Mesothelial cell of epicardium (in vitro differentiated cells): ENCODE results near the gene USH1C. TPM values are rescaled to one million over a fixed set of nuclear protein-coding genes. Genes with fewer than 3 reads are reported as not detected.

ENCODE experiments used
- DNase-seq, 2 experiments: peaks; one replicate each; pipeline ENCODE4 v3.0.0; 2021; ENCODE audit warnings: low spot score in 2 of 2; ENCODE audit not compliant: unreplicated experiment in 2 of 2
- H3K27ac Mint-ChIP-seq: 2 replicates; pipeline ENCODE4 v1.8.0; 2021; ENCODE audit warnings: mixed read lengths
- H3K27me3 Mint-ChIP-seq: 2 replicates; pipeline ENCODE4 v1.8.0; 2021; ENCODE audit warnings: low read depth, mixed read lengths
- H3K36me3 Mint-ChIP-seq: 2 replicates; pipeline ENCODE4 v1.8.0; 2021; ENCODE audit warnings: mixed read lengths
- H3K4me1 Mint-ChIP-seq: 2 replicates; pipeline ENCODE4 v1.8.0; 2021; ENCODE audit warnings: mixed read lengths
- H3K4me3 Mint-ChIP-seq: 2 replicates; pipeline ENCODE4 v1.8.0; 2021; ENCODE audit warnings: mild to moderate bottlenecking, moderate library complexity, mixed read lengths
- H3K9me3 Mint-ChIP-seq: 2 replicates; pipeline ENCODE4 v1.8.0; 2021; ENCODE audit warnings: mixed read lengths
- total RNA-seq: library from RNA; stranded (reverse); gene quantifications from 3 replicates; pipeline ENCODE4 v1.2.1, GENCODE V29; 2021
- TF ChIP-seq, protein P1 (sequence below): fragments of 200-600 bp; sonication (generic); IDR thresholded peaks from one replicate; pipeline ENCODE4 v1.5.0; 2021; ENCODE audit warnings: antibody characterized with exemption; ENCODE audit not compliant: unreplicated experiment

USH1C gene
- total RNA-seq, 1 donor from 2014 or later, result 0.54 TPM

DNA sequence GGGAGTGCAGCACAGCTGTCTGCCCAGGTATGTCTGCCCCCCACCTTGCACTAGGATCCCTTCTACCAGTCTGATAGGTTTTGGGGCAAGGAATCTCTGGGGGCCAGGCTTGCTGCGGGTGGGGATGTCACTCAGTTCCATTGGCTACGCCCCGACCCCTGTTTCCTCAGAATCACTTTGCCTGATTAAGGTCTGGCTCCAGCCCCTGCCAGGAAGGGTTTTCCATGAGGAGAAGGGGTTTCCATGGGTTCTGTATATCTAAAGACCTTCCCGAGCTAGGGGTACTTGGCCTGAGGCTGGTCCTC lies 16.8 kb upstream of the USH1C start:
- Mint-ChIP-seq H3K4me1 (peaks cover 6% of the 10 kb centered on the region), H3K9me3 (no peaks in the 10 kb centered on the region), H3K27me3 (peaks cover 38% of the 10 kb centered on the region), H3K27ac (no peak overlapping the region), H3K4me3 (no peak overlapping the region), H3K36me3 (no peaks in the 10 kb centered on the region)
- no peak for DNase-seq
- TF ChIP-seq, protein P1, sequence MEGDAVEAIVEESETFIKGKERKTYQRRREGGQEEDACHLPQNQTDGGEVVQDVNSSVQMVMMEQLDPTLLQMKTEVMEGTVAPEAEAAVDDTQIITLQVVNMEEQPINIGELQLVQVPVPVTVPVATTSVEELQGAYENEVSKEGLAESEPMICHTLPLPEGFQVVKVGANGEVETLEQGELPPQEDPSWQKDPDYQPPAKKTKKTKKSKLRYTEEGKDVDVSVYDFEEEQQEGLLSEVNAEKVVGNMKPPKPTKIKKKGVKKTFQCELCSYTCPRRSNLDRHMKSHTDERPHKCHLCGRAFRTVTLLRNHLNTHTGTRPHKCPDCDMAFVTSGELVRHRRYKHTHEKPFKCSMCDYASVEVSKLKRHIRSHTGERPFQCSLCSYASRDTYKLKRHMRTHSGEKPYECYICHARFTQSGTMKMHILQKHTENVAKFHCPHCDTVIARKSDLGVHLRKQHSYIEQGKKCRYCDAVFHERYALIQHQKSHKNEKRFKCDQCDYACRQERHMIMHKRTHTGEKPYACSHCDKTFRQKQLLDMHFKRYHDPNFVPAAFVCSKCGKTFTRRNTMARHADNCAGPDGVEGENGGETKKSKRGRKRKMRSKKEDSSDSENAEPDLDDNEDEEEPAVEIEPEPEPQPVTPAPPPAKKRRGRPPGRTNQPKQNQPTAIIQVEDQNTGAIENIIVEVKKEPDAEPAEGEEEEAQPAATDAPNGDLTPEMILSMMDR, result no peak

DNA sequence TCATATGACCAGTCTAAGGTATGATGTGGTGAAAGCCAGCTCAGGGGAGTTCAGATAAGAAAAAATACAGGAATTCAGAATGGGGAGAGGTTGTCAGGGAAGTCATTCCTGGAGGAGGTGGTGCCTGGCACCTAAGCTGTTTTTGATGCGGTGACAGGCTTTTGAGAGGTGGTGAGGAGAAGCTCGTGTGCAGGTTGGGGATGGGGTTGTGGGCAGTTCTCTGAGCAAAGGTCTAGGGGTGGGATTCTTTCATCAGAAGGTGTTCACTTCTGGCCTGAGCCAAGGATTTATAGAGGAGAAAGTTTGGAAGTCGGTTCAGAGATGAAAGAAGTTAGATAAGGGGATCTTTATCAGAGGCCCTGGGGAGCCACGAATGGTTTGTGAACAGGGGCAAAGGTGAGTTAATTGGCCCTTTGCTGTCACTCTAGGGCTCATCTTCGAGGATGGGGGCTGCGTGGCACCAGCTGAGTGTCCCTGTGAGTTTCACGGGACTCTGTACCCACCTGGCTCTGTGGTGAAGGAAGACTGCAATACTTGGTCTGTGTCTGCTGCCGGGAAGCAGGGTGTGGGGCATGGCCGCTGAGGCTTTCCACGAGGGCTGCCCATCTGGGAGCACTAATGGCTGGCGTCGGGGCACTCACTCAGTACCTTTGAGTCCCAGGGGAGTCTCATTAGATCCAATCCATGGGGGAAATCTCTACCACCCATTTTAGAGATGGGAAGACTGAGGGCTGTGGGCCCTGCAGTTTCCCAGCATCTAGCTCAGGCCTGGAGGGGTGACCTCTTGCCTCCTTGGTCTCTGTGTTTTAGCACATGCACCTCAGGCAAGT lies 16.3 kb upstream of the USH1C start:
- H3K36me3 Mint-ChIP-seq, result no peaks in the 10 kb centered on the region
- peak in 1 of 2 experiments; percentile 32 for DNase-seq
- H3K27me3 Mint-ChIP-seq, result peaks cover 41% of the 10 kb centered on the region

DNA sequence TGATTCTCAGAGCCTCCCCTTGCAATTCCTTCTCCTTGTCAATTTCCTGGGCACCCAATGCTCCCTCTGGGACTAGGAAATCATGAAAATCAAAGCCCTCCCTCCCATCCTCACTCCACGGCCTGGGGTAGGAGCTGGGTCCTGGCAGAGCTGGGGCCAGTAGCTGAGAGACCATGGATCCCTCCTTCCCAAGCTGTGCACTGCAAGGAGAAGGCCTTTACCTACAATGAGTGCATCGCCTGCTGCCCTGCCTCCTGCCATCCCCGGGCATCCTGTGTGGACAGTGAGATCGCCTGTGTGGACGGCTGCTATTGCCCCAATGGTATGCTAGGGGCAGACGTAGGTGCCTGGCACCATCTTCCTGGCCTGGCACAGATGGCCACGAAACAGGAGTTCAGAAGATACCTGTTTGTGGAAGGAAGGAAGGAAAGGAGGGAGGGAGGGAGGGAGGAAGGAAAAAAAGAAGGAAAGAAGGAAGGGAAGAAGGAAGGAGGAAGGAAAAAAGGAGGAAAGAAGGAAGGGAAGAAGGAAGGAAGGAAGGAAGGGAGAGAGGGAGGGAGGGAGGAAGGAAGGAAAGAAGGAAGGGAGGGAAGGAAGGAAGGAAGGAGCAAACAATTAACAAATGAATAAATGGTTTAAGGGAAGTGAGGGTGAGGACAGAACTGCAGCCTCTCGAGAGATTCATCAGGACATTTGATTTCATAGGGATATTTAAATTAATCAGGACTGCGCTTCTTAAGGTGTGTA lies 15.3 kb upstream of the USH1C start:
- Mint-ChIP-seq H3K27ac (no peak overlapping the region), H3K27me3 (peaks cover 42% of the 10 kb centered on the region), H3K9me3 (no peaks in the 10 kb centered on the region), H3K36me3 (no peaks in the 10 kb centered on the region), H3K4me3 (no peak overlapping the region), H3K4me1 (peaks cover 6% of the 10 kb centered on the region)
- TF ChIP-seq, protein P1, result no peak
- no peak for DNase-seq

More for the DNA sequence above, 16.3 kb upstream of the USH1C start:
- peak overlapping the region; percentile 85 for H3K27ac Mint-ChIP-seq
- TF ChIP-seq, protein P1, result no peak
- H3K9me3 Mint-ChIP-seq, result no peaks in the 10 kb centered on the region
- peaks cover 6% of the 10 kb centered on the region for H3K4me1 Mint-ChIP-seq
- no peak overlapping the region for H3K4me3 Mint-ChIP-seq

DNA sequence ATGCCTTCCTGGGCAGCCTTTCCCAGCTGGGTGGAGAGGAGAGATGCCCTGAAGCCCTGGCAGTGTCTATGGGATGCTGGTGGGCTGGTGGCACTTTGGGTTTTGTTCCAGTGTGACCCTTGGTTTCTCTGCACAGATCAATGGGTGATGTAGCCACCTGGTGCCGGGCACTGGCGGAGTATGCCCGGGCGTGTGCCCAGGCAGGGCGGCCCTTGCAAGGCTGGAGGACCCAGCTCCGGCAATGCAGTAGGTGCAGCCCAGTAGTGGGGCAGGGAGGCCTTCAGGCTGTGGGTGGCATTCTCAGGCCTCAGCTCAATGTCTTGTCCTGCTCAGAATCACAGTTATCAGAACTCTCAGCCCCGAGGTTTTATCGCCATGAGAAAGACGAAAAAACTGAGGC lies 14.7 kb upstream of the USH1C start:
- TF ChIP-seq, protein P1, result no peak
- peaks cover 6% of the 10 kb centered on the region for H3K4me1 Mint-ChIP-seq
- H3K36me3 Mint-ChIP-seq, result no peaks in the 10 kb centered on the region
- H3K27ac Mint-ChIP-seq, result no peak overlapping the region
- DNase-seq, result no peak
- H3K27me3 Mint-ChIP-seq, result peaks cover 42% of the 10 kb centered on the region
- H3K9me3 Mint-ChIP-seq, result no peaks in the 10 kb centered on the region
- H3K4me3 Mint-ChIP-seq, result no peak overlapping the region

DNA sequence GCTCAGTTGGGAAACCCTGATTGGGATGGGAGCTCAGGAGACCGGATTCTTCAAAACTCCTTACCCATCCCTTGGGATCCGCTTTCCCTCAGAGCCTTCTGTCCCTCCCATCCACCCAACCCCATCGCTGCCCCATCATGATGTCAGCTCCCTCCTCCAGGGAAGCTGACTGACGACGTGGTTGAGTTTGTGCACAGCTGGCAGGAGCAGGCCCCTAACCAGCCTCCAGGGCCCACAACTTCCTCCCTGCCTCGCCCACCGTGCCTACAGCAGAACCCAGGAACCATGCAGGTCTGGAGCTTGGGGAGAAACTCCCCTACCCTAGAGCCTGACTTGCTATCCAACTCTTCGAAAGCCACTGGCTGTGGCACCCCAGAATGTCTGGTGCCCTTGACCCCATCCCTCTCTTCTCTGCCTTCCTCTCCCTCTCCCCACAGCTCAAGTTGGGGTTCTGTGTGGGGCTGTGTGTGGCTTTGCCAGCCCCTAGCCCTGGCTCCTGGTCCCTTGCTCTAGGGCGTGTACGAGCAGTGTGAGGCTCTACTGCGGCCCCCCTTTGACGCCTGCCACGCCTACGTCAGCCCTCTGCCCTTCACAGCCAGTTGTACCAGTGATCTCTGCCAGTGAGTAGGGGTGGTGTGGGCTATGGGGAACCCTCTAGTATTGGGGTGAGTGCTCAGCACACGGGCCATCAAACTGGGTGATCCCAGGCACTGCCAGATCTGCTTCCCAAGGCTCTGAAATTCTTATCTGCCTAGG lies 14.0 kb upstream of the USH1C start:
- Mint-ChIP-seq H3K27ac (no peak overlapping the region), H3K9me3 (no peaks in the 10 kb centered on the region), H3K4me1 (peaks cover 6% of the 10 kb centered on the region), H3K27me3 (peaks cover 42% of the 10 kb centered on the region), H3K36me3 (no peaks in the 10 kb centered on the region), H3K4me3 (no peak overlapping the region)
- no peak for DNase-seq
- TF ChIP-seq, protein P1, result no peak
